Loucy (cell line): Measurements from ENCODE around the gene MED13.
"Not testable (repeated sequence)": the region's sequence is repeated elsewhere in the genome, so short reads cannot be mapped to it uniquely, and the experiment has no call there.

Experiments used
- H2AFZ ChIP-seq: fragments of 200-600 bp; sonication (generic); 2 replicates; pipeline ENCODE4 v1.6.0; 2016; ENCODE audit warnings: antibody characterized with exemption, mild to moderate bottlenecking, low read length, moderate library complexity
- H3F3A ChIP-seq: fragments of 200-600 bp; 2 replicates; pipeline ENCODE4 v1.6.0; 2016; ENCODE audit warnings: antibody characterized with exemption, low read depth, mild to moderate bottlenecking
- H3K27me3 ChIP-seq: fragments of 200-600 bp; sonication (generic); 2 replicates; pipeline ENCODE4 v1.6.1; 2014; ENCODE audit warnings: low read length, mild to moderate bottlenecking; ENCODE audit not compliant: insufficient read depth, poor library complexity, severe bottlenecking
- H3K36me3 ChIP-seq: fragments of 200-600 bp; sonication (generic); 2 replicates; pipeline ENCODE4 v1.6.1; 2016; ENCODE audit warnings: low read length; ENCODE audit not compliant: insufficient read depth
- H3K4me1 ChIP-seq: fragments of 200-600 bp; sonication (generic); 2 replicates; pipeline ENCODE4 v1.5.1; 2014; ENCODE audit warnings: low read length, mild to moderate bottlenecking; ENCODE audit not compliant: insufficient read depth, poor library complexity, severe bottlenecking
- H3K4me2 ChIP-seq: fragments of 200-600 bp; sonication (generic); 2 replicates; pipeline ENCODE4 v1.6.0; 2014; ENCODE audit warnings: antibody characterized with exemption, low read length, low read depth, mild to moderate bottlenecking; ENCODE audit not compliant: poor library complexity, severe bottlenecking
- H3K4me3 ChIP-seq: fragments of 200-600 bp; sonication (generic); 2 replicates; pipeline ENCODE4 v1.5.1; 2014; ENCODE audit warnings: low read length, mild to moderate bottlenecking, mixed read lengths; ENCODE audit not compliant: poor library complexity, severe bottlenecking
- H3K79me2 ChIP-seq: fragments of 200-600 bp; sonication (generic); 2 replicates; pipeline ENCODE4 v1.6.1; 2014; ENCODE audit warnings: low read length; ENCODE audit not compliant: insufficient read depth
- H3K9ac ChIP-seq: fragments of 200-600 bp; sonication (generic); 2 replicates; pipeline ENCODE4 v1.6.0; 2014; ENCODE audit warnings: mild to moderate bottlenecking, low read depth, low read length, moderate library complexity; ENCODE audit not compliant: poor library complexity, severe bottlenecking
- H3K9me2 ChIP-seq: fragments of 200-600 bp; sonication (generic); replicated peaks from 2 replicates; pipeline ENCODE4 v1.6.1; 2016; ENCODE audit warnings: low read depth, low read length, mixed read lengths
- H3K9me3 ChIP-seq: fragments of 200-600 bp; sonication (generic); 2 replicates; pipeline ENCODE4 v1.6.1; 2014; ENCODE audit warnings: mild to moderate bottlenecking, antibody characterized with exemption, low read length, low read depth; ENCODE audit not compliant: insufficient read depth
- H4K20me1 ChIP-seq: fragments of 200-600 bp; sonication (generic); 2 replicates; pipeline ENCODE4 v1.6.0; 2014; ENCODE audit warnings: antibody characterized with exemption, low read length, mild to moderate bottlenecking; ENCODE audit not compliant: insufficient read depth, poor library complexity, severe bottlenecking
- EZH2phosphoT487 ChIP-seq: fragments of 200-600 bp; IDR thresholded peaks from 2 replicates; pipeline ENCODE4 v1.6.1; 2018; ENCODE audit warnings: antibody characterized with exemption, mild to moderate bottlenecking, moderate library complexity, borderline replicate concordance
- TF ChIP-seq, protein P1 (sequence below): fragments of 200-600 bp; sonication (generic); conservative IDR thresholded peaks from 2 replicates; pipeline ENCODE4 v1.5.1; 2014; ENCODE audit warnings: mild to moderate bottlenecking, antibody characterized with exemption, low read length

The MED13 gene

GRCh38 chr17:62075308-62075815 is 10.3 kb upstream of the MED13 start:
- H3K79me2 ChIP-seq, result no peaks in the 10 kb centered on the region
- H3K9me3 ChIP-seq, result no peaks in the 10 kb centered on the region
- no peak overlapping the region for H3K4me2 ChIP-seq
- no peaks in the 10 kb centered on the region for H4K20me1 ChIP-seq
- no peak overlapping the region for H3K9ac ChIP-seq
- no peaks in the 10 kb centered on the region for H3F3A ChIP-seq
- H3K4me1 ChIP-seq, result no peaks in the 10 kb centered on the region
- H3K9me2 ChIP-seq, result no peaks in the 10 kb centered on the region
- H3K36me3 ChIP-seq, result no peaks in the 10 kb centered on the region
- no peaks in the 10 kb centered on the region for H3K27me3 ChIP-seq
- no peak for TF ChIP-seq EZH2phosphoT487
- TF ChIP-seq, protein P1, sequence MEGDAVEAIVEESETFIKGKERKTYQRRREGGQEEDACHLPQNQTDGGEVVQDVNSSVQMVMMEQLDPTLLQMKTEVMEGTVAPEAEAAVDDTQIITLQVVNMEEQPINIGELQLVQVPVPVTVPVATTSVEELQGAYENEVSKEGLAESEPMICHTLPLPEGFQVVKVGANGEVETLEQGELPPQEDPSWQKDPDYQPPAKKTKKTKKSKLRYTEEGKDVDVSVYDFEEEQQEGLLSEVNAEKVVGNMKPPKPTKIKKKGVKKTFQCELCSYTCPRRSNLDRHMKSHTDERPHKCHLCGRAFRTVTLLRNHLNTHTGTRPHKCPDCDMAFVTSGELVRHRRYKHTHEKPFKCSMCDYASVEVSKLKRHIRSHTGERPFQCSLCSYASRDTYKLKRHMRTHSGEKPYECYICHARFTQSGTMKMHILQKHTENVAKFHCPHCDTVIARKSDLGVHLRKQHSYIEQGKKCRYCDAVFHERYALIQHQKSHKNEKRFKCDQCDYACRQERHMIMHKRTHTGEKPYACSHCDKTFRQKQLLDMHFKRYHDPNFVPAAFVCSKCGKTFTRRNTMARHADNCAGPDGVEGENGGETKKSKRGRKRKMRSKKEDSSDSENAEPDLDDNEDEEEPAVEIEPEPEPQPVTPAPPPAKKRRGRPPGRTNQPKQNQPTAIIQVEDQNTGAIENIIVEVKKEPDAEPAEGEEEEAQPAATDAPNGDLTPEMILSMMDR, result no peak
- no peak overlapping the region for H3K4me3 ChIP-seq
- H2AFZ ChIP-seq, result no peak overlapping the region

- no peaks in the 10 kb centered on the region for H3K4me1 ChIP-seq
These were observed 8.9 kb upstream of the MED13 start for GRCh38 chr17:62073993-62074392.

GRCh38 chr17:62072855-62073254 is 7.8 kb upstream of the MED13 start:
- H3K4me3 ChIP-seq, H3K79me2 ChIP-seq, H2AFZ ChIP-seq, H3K9me3 ChIP-seq, H3K4me2 ChIP-seq, H3K27me3 ChIP-seq, H3K4me1 ChIP-seq, H3K36me3 ChIP-seq, H3F3A ChIP-seq, H3K9ac ChIP-seq, H4K20me1 ChIP-seq, H3K9me2 ChIP-seq: not testable (repeated sequence)

More at GRCh38 chr17:62073993-62074392, 8.9 kb upstream of the MED13 start:
- no peaks in the 10 kb centered on the region for H3K27me3 ChIP-seq
- no peaks in the 10 kb centered on the region for H3K36me3 ChIP-seq
- H3F3A ChIP-seq, result no peaks in the 10 kb centered on the region
- H3K79me2 ChIP-seq, result no peaks in the 10 kb centered on the region
- no peak overlapping the region for H2AFZ ChIP-seq
- H3K4me2 ChIP-seq, result no peak overlapping the region
- no peak overlapping the region for H3K9ac ChIP-seq
- H4K20me1 ChIP-seq, result no peaks in the 10 kb centered on the region
- H3K9me3 ChIP-seq, result no peaks in the 10 kb centered on the region
- TF ChIP-seq, protein P1, result no peak
- TF ChIP-seq EZH2phosphoT487, result no peak
- no peak overlapping the region for H3K4me3 ChIP-seq
- no peaks in the 10 kb centered on the region for H3K9me2 ChIP-seq

DNA sequence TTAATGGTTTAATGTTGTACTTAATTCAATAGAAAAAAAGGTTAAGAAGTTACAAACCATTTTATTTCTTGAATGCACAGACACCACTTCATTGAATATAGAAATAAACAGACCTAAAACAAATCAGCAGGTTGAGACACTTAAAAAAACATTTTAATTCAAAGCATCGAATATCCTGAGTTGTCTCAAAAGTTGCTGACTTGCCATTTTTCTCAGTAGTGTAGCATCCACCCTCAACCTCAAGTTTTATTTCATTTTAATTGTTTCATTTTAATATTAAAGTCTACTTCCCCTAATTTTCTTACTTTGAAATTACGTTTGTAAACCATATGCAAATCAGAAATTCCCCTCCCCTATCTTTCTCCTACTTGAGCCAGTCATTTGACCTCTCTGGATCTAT is 5.8 kb upstream of the MED13 start:
- Histone ChIP-seq H3K36me3 (no peaks in the 10 kb centered on the region), H3K27me3 (no peaks in the 10 kb centered on the region), H4K20me1 (no peaks in the 10 kb centered on the region), H3K9me2 (no peaks in the 10 kb centered on the region), H3K4me3 (no peak overlapping the region), H2AFZ (no peak overlapping the region), H3K9ac (no peak overlapping the region), H3K4me2 (no peak overlapping the region), H3F3A (no peaks in the 10 kb centered on the region), H3K4me1 (no peaks in the 10 kb centered on the region), H3K9me3 (no peaks in the 10 kb centered on the region), H3K79me2 (no peaks in the 10 kb centered on the region)
- no peak for TF ChIP-seq EZH2phosphoT487
- TF ChIP-seq, protein P1, result no peak
